Stimulated activated CD8-positive, alpha-beta memory T cell treated with anti-CD3 and anti-CD28 coated beads, Interleukin-15, amount 100 ng/mL, for 48 hours (primary cell): Measurements from ENCODE around the gene KRTCAP2.
"Not testable (repeated sequence)": the region's sequence is repeated elsewhere in the genome, so short reads cannot be mapped to it uniquely, and the experiment has no call there.

Experiments
- DNase-seq, 2 donors: peaks; one replicate each; pipeline ENCODE4 v3.0.0-alpha.2; 2020; ENCODE audit warnings: low read depth in 2 of 2

The KRTCAP2 gene

GRCh38 chr1:155168456-155169210, 4.5 kb downstream of the KRTCAP2 start:
- DNase-seq: no peak

DNA sequence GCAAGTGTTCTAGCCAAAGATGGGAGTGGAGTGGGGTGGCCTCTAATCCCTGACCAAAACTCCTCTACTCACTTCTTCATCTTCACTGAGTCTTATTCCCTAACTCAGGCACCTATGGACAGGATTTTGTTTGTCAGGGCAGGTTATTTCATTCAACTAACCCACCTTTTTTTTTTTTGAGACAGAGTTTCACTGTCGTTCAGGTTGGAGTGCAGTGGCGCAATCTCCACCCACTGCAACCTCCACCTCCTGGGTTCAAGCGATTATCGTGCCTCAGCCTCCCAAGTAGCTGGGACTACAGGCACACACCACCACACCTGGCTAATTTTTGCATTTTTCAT, 5.0 kb downstream of the KRTCAP2 start:
- DNase-seq: not testable (repeated sequence)

GRCh38 chr1:155167166-155168104, 5.7 kb downstream of the KRTCAP2 start:
- DNase-seq: peak; percentile 62 to 75

DNA sequence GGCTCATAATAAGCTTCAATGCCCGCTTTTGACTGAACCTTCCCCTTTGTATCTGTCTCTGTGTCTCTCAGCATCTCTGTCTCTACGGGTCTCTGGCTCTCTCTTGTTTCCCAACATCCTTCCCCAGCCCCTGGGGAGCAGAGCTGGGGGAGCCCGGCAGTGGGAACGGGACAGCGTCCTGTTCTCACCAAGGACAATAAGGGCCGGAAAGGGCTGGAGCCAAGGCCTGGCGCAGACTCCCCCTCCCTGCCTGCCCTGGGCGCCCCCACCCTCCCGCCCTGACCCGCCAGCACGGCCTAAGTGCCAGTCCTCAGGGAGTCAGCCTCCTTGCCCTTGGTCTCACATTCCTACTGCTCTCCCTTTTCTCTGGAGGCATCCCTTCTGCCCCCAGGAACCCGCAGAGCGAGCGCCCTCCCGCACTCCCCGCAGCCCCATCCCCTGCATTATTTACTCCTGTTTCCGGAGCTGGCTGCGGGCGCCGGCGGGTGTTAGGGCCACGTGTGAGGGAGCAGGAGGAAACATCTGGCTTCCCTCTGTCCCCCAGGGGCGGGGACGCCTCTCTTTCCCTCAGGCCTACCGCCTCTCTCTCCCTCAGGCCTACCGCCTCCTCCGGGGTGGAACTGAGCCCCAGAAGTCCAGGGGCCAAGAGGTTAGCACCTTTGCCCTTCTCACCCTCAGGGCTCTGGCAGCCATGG, 6.5 kb downstream of the KRTCAP2 start:
- DNase-seq: no peak

GRCh38 chr1:155166051-155166470, 7.0 kb downstream of the KRTCAP2 start:
- no peak for DNase-seq

GRCh38 chr1:155164625-155165024, 8.5 kb downstream of the KRTCAP2 start:
- not testable (repeated sequence) for DNase-seq

DNA sequence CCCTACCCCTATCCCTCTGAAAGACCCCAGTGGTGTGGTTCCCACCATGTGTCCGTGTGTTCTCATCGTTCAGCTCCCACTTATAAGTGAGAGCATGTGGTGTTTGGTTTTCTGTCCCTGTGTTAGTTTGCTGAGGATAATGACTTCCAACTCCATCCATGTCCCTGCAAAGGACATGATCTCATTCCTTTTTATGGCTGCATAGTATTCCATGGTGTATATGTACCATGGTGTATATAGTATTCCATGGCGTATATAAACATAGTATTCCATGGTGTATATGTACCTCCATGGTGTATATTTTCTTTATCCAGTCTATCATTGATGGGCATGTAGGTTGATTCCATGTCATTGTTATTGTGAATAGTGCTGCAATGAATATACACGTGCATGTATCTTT, 9.3 kb downstream of the KRTCAP2 start:
- DNase-seq: not testable (repeated sequence)

DNA sequence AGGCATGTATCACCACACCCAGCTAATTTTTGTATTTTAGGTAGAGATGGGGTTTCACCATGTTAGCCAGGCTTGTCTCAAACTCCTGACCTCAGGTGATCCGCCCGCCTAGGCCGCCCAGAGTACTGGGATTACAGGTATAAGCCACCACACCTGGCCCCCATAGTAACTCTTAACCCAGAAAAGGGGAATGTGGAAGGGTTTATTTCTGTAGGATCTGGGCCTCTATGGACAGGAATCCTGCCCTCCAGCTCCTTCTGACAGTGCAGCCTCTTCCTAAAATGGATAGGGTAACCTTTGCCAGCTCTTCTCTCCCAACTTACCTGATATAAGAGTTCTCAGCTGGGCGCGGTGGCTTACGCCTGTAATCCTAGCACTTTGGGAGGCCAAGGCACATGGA, 10.5 kb downstream of the KRTCAP2 start:
- DNase-seq: not testable (repeated sequence)

DNA sequence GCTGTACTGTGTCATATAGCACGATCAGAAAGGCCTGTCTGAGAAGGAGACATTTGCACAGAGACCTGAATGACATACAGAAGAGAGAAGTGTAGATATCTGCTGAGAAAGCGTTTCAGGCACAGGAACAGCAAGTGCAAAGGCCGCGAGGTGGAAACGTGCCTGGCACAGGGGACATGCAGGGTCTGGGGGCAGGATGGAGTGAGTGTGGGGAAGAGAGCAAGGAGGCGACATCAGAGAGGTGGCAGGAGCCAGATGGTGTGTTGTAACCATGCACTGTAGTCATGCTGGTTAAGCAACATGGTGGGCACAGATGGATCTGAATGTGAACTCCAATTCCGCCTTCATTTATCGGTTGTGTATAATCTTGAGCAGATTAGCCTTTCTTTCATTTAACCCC, 13.0 kb downstream of the KRTCAP2 start:
- DNase-seq: no peak

GRCh38 chr1:155158991-155159390, 14.1 kb downstream of the KRTCAP2 start:
- no peak for DNase-seq

DNA sequence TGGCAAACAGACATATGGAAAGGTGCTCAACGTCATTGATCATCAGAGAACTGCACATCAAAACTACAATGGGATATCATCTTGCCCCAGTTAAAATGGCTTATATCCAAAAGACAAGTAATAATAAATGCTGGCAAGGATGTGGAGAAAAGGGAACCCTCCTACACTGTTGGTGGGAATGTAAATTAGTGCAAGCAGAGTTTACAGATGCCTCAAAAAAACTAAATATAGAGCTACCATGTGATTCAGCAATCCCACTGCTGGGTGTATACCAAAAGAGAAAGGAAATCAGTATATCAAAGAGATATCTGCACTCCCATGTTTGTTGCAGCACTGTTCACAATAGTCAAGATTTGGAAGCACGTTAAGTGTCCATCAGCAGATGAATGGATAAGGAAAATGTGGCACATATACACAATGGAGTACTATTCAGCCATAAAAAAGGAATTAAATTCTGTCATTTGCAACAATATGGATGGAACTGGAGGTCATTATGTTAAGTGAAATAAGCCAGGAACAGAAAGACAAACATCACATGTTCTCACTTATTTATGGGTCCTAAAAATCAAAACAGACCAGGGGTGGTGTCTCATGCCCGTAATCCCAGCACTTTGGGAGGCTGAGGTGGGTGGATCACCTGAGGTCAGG, 17.0 kb downstream of the KRTCAP2 start:
- not testable (repeated sequence) for DNase-seq

GRCh38 chr1:155145491-155145890, 27.6 kb downstream of the KRTCAP2 start:
- DNase-seq: no peak

DNA sequence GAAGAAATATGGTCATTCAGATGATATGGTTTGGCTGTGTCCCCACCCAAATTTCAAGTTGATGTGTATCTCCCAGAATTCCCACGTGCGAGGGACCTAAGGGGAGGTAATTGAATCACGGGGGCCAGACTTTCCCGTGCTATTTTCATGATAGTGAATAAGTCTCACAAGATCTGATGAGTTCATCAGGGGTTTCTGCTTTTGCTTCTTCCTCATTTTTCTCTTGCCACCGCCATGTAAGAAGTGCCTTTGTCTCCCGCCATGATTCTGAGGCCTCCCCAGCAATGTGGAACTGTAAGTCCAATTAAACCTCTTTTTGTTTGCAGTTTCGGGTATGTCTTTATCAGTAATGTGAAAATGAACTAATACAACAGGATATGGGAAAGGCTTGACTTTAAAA, 31.4 kb downstream of the KRTCAP2 start:
- no peak for DNase-seq

DNA sequence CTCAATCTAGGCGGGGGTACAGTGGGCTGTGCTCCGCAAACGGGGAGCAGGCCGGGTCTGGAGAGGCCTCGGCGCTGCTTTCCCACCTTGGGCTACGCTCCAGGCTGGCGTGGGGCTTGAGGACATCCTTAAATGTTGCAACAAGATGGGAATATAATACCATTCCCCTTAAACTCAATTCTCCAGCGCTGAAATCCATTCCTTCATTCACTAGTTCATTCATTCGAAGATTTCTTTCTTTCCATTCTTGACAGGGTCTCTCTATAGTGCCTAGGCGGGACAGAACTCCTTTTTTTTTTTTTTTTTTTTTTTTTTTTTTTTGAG, 32.5 kb downstream of the KRTCAP2 start:
- no peak for DNase-seq

GRCh38 chr1:155139895-155140629, 33.0 kb downstream of the KRTCAP2 start, which contains the start of gene DPM3:
Gene DPM3 (minus strand): TSS chr1:155140531. CDS start chr1:155140240, 291 bp downstream.
- DNase-seq: peak; percentile 77 to 85

- no peak for DNase-seq
Observed at GRCh38 chr1:155137154-155137949, 35.8 kb downstream of the KRTCAP2 start.

DNA sequence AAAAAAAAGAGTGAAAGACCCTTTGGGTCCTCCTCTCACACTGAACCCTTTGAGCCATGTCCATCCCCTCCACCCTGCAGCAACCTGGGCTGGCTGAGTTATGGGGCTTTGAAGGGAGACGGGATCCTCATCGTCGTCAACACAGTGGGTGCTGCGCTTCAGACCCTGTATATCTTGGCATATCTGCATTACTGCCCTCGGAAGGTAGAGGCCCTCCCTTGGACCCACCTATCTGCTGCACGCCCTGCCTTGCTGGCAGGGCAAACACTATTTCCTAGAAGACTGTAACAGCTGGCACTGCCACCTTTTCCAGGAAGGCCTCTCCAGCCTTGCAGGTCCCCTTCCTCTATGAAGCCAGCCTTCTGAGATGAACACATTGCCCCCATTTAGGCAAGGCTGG, 36.4 kb downstream of the KRTCAP2 start:
- no peak for DNase-seq

- DNase-seq: peak; percentile 90 to 91
Observed at GRCh38 chr1:155135415-155136028, 37.6 kb downstream of the KRTCAP2 start, which contains the start of gene SLC50A1. Gene SLC50A1 (plus strand): TSS chr1:155135852. CDS start chr1:155135912, 60 bp downstream.

- peak; percentile 55 to 71 for DNase-seq
Observed at GRCh38 chr1:155134880-155135414, 38.2 kb downstream of the KRTCAP2 start.
